Measurements from ENCODE around the gene ELOB.
"Not testable (repeated sequence)": the region's sequence is repeated elsewhere in the genome, so short reads cannot be mapped to it uniquely, and the experiment has no call there.

The ELOB gene

GRCh38 chr16:2748757-2749455 lies 28.2 kb downstream of the ELOB start:
- no peak for DNase-seq (ENCODE audit: low read depth in 3 of 3)

GRCh38 chr16:2745961-2746360 lies 31.1 kb downstream of the ELOB start:
- no peak for DNase-seq (ENCODE audit: low read depth in 3 of 3)

GRCh38 chr16:2745116-2745890 lies 31.8 kb downstream of the ELOB start:
- no peak for DNase-seq (ENCODE audit: low read depth in 3 of 3)

GRCh38 chr16:2744711-2745110 lies 32.4 kb downstream of the ELOB start:
- no peak for DNase-seq (ENCODE audit: low read depth in 3 of 3)

- DNase-seq (ENCODE audit: low read depth in 3 of 3), result no peak
These were observed 33.9 kb downstream of the ELOB start for GRCh38 chr16:2743007-2743810.

- no peak for DNase-seq (ENCODE audit: low read depth in 3 of 3)
These were observed 34.6 kb downstream of the ELOB start for GRCh38 chr16:2742323-2743006.

- DNase-seq (ENCODE audit: low read depth in 3 of 3), result no peak
These were observed 35.9 kb downstream of the ELOB start for GRCh38 chr16:2741168-2741567.

- no peak for DNase-seq (ENCODE audit: low read depth in 3 of 3)
These were observed 36.6 kb downstream of the ELOB start for GRCh38 chr16:2740476-2740875.

GRCh38 chr16:2739625-2740430 lies 37.3 kb downstream of the ELOB start:
- no peak for DNase-seq (ENCODE audit: low read depth in 3 of 3)

- DNase-seq (ENCODE audit: low read depth in 3 of 3), result no peak
These were observed 38.5 kb downstream of the ELOB start for GRCh38 chr16:2738615-2739014.

- no peak for DNase-seq (ENCODE audit: low read depth in 3 of 3)
These were observed 39.1 kb downstream of the ELOB start for GRCh38 chr16:2737895-2738418.

GRCh38 chr16:2737238-2737605 lies 39.9 kb downstream of the ELOB start:
- no peak for DNase-seq (ENCODE audit: low read depth in 3 of 3)

- no peak for DNase-seq (ENCODE audit: low read depth in 3 of 3)
These were observed 40.4 kb downstream of the ELOB start for GRCh38 chr16:2736476-2737237.

GRCh38 chr16:2734844-2735515 lies 42.1 kb downstream of the ELOB start:
- no peak for DNase-seq (ENCODE audit: low read depth in 3 of 3)

GRCh38 chr16:2728034-2728433 lies 49.0 kb downstream of the ELOB start:
- DNase-seq (ENCODE audit: low read depth in 3 of 3), result no peak

GRCh38 chr16:2726923-2727322 lies 50.2 kb downstream of the ELOB start:
- no peak for DNase-seq (ENCODE audit: low read depth in 3 of 3)

- DNase-seq (ENCODE audit: low read depth in 3 of 3), result no peak
These were observed 52.2 kb downstream of the ELOB start for GRCh38 chr16:2724816-2725348.

- DNase-seq (ENCODE audit: low read depth in 3 of 3), result no peak
These were observed 52.9 kb downstream of the ELOB start for GRCh38 chr16:2724088-2724676.

- not testable (repeated sequence) for DNase-seq (ENCODE audit: low read depth in 3 of 3)
These were observed 55.4 kb downstream of the ELOB start for GRCh38 chr16:2721634-2722173.

Measured in stimulated activated CD4-positive, alpha-beta T cell treated with anti-CD3 and anti-CD28 coated beads, TNF-alpha, amount 100 ng/mL, for 48 hours (primary cell).